ENCODE data around the gene PDGFD.

- TF ChIP-seq ZNF317 (CRISPR knock-in tag; IDR thresholded peaks at IDR 0.05; ENCODE audit: borderline replicate concordance, low read depth) (no peak), ATF3 (CRISPR knock-in tag; conservative IDR thresholded peaks at IDR 0.05) (no peak), CTCF (IDR thresholded peaks at IDR 0.05) (no peak), RORB (CRISPR knock-in tag; IDR thresholded peaks at IDR 0.05) (no peak), TP53 (CRISPR knock-in tag; IDR thresholded peaks at IDR 0.05) (no peak), FOXP4 (CRISPR knock-in tag; IDR thresholded peaks at IDR 0.05) (no peak), NFYB (CRISPR knock-in tag; conservative IDR thresholded peaks at IDR 0.05; ENCODE audit: low read depth) (no peak), USF2 (CRISPR knock-in tag; IDR thresholded peaks at IDR 0.05) (no peak), MYBL2 (CRISPR knock-in tag; IDR thresholded peaks at IDR 0.05) (no peak), MAX (CRISPR knock-in tag; IDR thresholded peaks at IDR 0.05) (no peak), FOXK1 (CRISPR knock-in tag; IDR thresholded peaks at IDR 0.05) (no peak), ZNF121 (CRISPR knock-in tag; IDR thresholded peaks at IDR 0.05) (no peak)
These were observed 256.8 kb downstream of the PDGFD start for GRCh38 chr11:103907136-103907535.

Data from WTC11 (cell line).